K562 (cell line): ENCODE results near the gene SGMS1. TPM values are rescaled to one million over a fixed set of nuclear protein-coding genes. Genes with fewer than 3 reads are reported as not detected.
A peak's percentile ranks its signal among the peaks of the same experiment; 100 is the strongest.

Source experiments
- ARHGAP35 ChIP-seq: fragments of 450-650 bp; IDR thresholded peaks from 2 replicates; pipeline ENCODE4 v1.6.1; 2018; ENCODE audit not compliant: partially characterized antibody
- FOXP1 ChIP-seq: sonication (generic); formaldehyde crosslinking; IDR thresholded peaks from 2 replicates; pipeline ENCODE4 v1.8.0; 2022; ENCODE audit warnings: mild to moderate bottlenecking, missing genetic modification reagents
- KAT7 ChIP-seq: sonication (generic); formaldehyde crosslinking; IDR thresholded peaks from 2 replicates; pipeline ENCODE4 v1.8.0; 2022; ENCODE audit warnings: missing genetic modification reagents, mild to moderate bottlenecking, borderline replicate concordance
- NBN ChIP-seq: fragments of 450-650 bp; IDR thresholded peaks from 2 replicates; pipeline ENCODE4 v1.6.1; 2016; ENCODE audit warnings: low read depth, mild to moderate bottlenecking
- NFE2 ChIP-seq: IDR thresholded peaks from 2 replicates; pipeline ENCODE4 v1.6.1; 2014; ENCODE audit warnings: antibody characterized with exemption, low read depth
- PCBP1 ChIP-seq: fragments of 200-400 bp; formaldehyde crosslinking; IDR thresholded peaks from 2 replicates; pipeline ENCODE4 v1.6.1; 2018; ENCODE audit warnings: mild to moderate bottlenecking, low read depth, low read length; ENCODE audit not compliant: poor library complexity, severe bottlenecking
- PCBP2 ChIP-seq: fragments of 200-400 bp; formaldehyde crosslinking; IDR thresholded peaks from 2 replicates; pipeline ENCODE4 v1.6.1; 2018; ENCODE audit warnings: low read length, low read depth, mild to moderate bottlenecking, moderate library complexity; ENCODE audit not compliant: poor library complexity, severe bottlenecking
- PHB ChIP-seq: fragments of 250-450 bp; sonication (Bioruptor Pico); IDR thresholded peaks from 2 replicates; pipeline ENCODE4 v1.5.0; 2021
- PPARD ChIP-seq: fragments of 250-450 bp; sonication (Bioruptor Pico); IDR thresholded peaks from 2 replicates; pipeline ENCODE4 v1.8.0; 2022; ENCODE audit warnings: inconsistent platforms, mild to moderate bottlenecking, moderate library complexity
- SMAD3 ChIP-seq: fragments of 450-650 bp; formaldehyde crosslinking; conservative IDR thresholded peaks from 2 replicates; pipeline ENCODE4 v1.4.0; 2020; ENCODE audit warnings: mild to moderate bottlenecking
- TAF9B ChIP-seq: fragments of 450-650 bp; IDR thresholded peaks from 2 replicates; pipeline ENCODE4 v1.6.1; 2018; ENCODE audit warnings: mild to moderate bottlenecking; ENCODE audit not compliant: partially characterized antibody
- XRCC4 ChIP-seq: IDR thresholded peaks from one replicate; pipeline ENCODE4 v1.6.1; 2011; ENCODE audit not compliant: insufficient read depth, insufficient read length; ENCODE audit errors: extremely low read depth
- ZNF551 ChIP-seq: fragments of 250-450 bp; sonication (Bioruptor Pico); IDR thresholded peaks from 2 replicates; pipeline ENCODE4 v1.5.0; 2021; ENCODE audit warnings: mild to moderate bottlenecking, moderate library complexity
- ZNF766 ChIP-seq: fragments of 200-800 bp; sonication (Bioruptor generic); conservative IDR thresholded peaks from 2 replicates; pipeline ENCODE4 v1.6.1; 2016; ENCODE audit warnings: missing genetic modification characterization, missing compliant biosample characterization
- ZSCAN29 ChIP-seq: fragments of 450-650 bp; IDR thresholded peaks from 2 replicates; pipeline ENCODE4 v1.6.1; 2017
- polyA plus RNA-seq, 8 experiments: library from polyadenylated mRNA; depleted of rRNA in 4 of 8; stranded (reverse) in 5 of 8; unstranded in 3 of 8; fragments of >200 nt; fragmentation: Nextera tagmentation in 2 of 8; fragmentation: Illumina TruSeq in 1 of 8; extraction: Ambion mirVana in 2 of 8; extraction: Trizol in 1 of 8; gene quantifications; 2 replicates each; pipeline versions ENCODE4 v1.2.1 to v1.2.3, GENCODE V29; 2011 to 2014; ENCODE audit warnings: inconsistent platforms in 1 of 8, missing spikeins in 1 of 8
- total RNA-seq, 7 experiments: library from RNA; depleted of rRNA in 6 of 7; stranded (reverse); fragments of >200 nt in 6 of 7; fragmentation: Illumina TruSeq in 2 of 7; extraction: Trizol in 2 of 7; gene quantifications; 2 replicates each; pipeline versions ENCODE4 v1.2.1 to v1.2.3, GENCODE V29; 2011 to 2021; ENCODE audit warnings: low replicate concordance in 1 of 7
- TF ChIP-seq, protein P1 (sequence below): sonication (generic); formaldehyde crosslinking; IDR thresholded peaks from 2 replicates; pipeline ENCODE4 v1.8.1; 2023; ENCODE audit warnings: mild to moderate bottlenecking, missing genetic modification reagents
- TF ChIP-seq, protein P2 (sequence below): fragments of 250-450 bp; sonication (Bioruptor Pico); IDR thresholded peaks from 2 replicates; pipeline ENCODE4 v1.4.0; 2020; ENCODE audit warnings: mild to moderate bottlenecking, moderate library complexity
- TF ChIP-seq, protein P3 (sequence below): fragments of 450-650 bp; IDR thresholded peaks from 2 replicates; pipeline ENCODE4 v1.6.1; 2016; ENCODE audit warnings: borderline replicate concordance

The SGMS1 gene
- total and polyA plus RNA-seq, 9 of the 15 experiments (the other 6 are each of a cell fraction or from before 2014, with no cell fraction given), result 22.6 to 232 (median 82.2) TPM

GRCh38 chr10:50621968-50622705, 1.6 kb downstream of the SGMS1 start (continued):
- TF ChIP-seq, protein P1, sequence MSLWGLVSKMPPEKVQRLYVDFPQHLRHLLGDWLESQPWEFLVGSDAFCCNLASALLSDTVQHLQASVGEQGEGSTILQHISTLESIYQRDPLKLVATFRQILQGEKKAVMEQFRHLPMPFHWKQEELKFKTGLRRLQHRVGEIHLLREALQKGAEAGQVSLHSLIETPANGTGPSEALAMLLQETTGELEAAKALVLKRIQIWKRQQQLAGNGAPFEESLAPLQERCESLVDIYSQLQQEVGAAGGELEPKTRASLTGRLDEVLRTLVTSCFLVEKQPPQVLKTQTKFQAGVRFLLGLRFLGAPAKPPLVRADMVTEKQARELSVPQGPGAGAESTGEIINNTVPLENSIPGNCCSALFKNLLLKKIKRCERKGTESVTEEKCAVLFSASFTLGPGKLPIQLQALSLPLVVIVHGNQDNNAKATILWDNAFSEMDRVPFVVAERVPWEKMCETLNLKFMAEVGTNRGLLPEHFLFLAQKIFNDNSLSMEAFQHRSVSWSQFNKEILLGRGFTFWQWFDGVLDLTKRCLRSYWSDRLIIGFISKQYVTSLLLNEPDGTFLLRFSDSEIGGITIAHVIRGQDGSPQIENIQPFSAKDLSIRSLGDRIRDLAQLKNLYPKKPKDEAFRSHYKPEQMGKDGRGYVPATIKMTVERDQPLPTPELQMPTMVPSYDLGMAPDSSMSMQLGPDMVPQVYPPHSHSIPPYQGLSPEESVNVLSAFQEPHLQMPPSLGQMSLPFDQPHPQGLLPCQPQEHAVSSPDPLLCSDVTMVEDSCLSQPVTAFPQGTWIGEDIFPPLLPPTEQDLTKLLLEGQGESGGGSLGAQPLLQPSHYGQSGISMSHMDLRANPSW (CRISPR knock-in tag), result no peak
- TF ChIP-seq NBN, result peak; percentile 85; the same call in 1 of the 2 replicates
- peak; percentile 67; the same call in 1 of the 2 replicates for TF ChIP-seq KAT7 (CRISPR knock-in tag)
- TF ChIP-seq PPARD (CRISPR knock-in tag), result no peak
- TF ChIP-seq PCBP2, result no peak
- no peak for TF ChIP-seq PCBP1
- no peak for TF ChIP-seq TAF9B
- TF ChIP-seq PHB, result no peak
- no peak for TF ChIP-seq XRCC4
- TF ChIP-seq ZNF766 (CRISPR knock-in tag), result no peak
- TF ChIP-seq FOXP1, result peak; percentile 38; the same call in 1 of the 2 replicates
- no peak for TF ChIP-seq ARHGAP35
- TF ChIP-seq ZSCAN29, result no peak
- TF ChIP-seq, protein P2, sequence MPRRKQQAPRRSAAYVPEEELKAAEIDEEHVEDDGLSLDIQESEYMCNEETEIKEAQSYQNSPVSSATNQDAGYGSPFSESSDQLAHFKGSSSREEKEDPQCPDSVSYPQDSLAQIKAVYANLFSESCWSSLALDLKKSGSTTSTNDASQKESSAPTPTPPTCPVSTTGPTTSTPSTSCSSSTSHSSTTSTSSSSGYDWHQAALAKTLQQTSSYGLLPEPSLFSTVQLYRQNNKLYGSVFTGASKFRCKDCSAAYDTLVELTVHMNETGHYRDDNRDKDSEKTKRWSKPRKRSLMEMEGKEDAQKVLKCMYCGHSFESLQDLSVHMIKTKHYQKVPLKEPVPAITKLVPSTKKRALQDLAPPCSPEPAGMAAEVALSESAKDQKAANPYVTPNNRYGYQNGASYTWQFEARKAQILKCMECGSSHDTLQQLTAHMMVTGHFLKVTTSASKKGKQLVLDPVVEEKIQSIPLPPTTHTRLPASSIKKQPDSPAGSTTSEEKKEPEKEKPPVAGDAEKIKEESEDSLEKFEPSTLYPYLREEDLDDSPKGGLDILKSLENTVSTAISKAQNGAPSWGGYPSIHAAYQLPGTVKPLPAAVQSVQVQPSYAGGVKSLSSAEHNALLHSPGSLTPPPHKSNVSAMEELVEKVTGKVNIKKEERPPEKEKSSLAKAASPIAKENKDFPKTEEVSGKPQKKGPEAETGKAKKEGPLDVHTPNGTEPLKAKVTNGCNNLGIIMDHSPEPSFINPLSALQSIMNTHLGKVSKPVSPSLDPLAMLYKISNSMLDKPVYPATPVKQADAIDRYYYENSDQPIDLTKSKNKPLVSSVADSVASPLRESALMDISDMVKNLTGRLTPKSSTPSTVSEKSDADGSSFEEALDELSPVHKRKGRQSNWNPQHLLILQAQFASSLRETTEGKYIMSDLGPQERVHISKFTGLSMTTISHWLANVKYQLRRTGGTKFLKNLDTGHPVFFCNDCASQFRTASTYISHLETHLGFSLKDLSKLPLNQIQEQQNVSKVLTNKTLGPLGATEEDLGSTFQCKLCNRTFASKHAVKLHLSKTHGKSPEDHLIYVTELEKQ (CRISPR knock-in tag), result no peak
- peak; percentile 84 for TF ChIP-seq NFE2
- TF ChIP-seq ZNF551 (CRISPR knock-in tag), result no peak
- TF ChIP-seq, protein P3, sequence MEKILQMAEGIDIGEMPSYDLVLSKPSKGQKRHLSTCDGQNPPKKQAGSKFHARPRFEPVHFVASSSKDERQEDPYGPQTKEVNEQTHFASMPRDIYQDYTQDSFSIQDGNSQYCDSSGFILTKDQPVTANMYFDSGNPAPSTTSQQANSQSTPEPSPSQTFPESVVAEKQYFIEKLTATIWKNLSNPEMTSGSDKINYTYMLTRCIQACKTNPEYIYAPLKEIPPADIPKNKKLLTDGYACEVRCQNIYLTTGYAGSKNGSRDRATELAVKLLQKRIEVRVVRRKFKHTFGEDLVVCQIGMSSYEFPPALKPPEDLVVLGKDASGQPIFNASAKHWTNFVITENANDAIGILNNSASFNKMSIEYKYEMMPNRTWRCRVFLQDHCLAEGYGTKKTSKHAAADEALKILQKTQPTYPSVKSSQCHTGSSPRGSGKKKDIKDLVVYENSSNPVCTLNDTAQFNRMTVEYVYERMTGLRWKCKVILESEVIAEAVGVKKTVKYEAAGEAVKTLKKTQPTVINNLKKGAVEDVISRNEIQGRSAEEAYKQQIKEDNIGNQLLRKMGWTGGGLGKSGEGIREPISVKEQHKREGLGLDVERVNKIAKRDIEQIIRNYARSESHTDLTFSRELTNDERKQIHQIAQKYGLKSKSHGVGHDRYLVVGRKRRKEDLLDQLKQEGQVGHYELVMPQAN, result peak; percentile 63; the same call in 1 of the 2 replicates
- no peak for TF ChIP-seq SMAD3 (CRISPR knock-in tag)
